ENCODE data around the gene SMIM14. TPM values are rescaled to one million over a fixed set of nuclear protein-coding genes. Genes with fewer than 3 reads are reported as not detected.
"Not testable (repeated sequence)": the region's sequence is repeated elsewhere in the genome, so short reads cannot be mapped to it uniquely, and the experiment has no call there.

SMIM14 gene
- total RNA-seq, 2 donors from 2014 or later: 1.3 to 4.7 TPM

- ATAC-seq (no peak), DNase-seq (ENCODE audit: low spot score in 2 of 2) (no peak)
- H3K36me3 Mint-ChIP-seq: no peaks in the 10 kb centered on the region
- H3K9me3 Mint-ChIP-seq: no peaks in the 10 kb centered on the region
- H3K27ac Mint-ChIP-seq: no peak overlapping the region
These were observed 17.9 kb downstream of the SMIM14 start for GRCh38 chr4:39620551-39621313.

- no peaks in the 10 kb centered on the region for H3K9me3 Mint-ChIP-seq
- H3K36me3 Mint-ChIP-seq: no peaks in the 10 kb centered on the region
- DNase-seq (ENCODE audit: low spot score in 2 of 2): no peak
- H3K27ac Mint-ChIP-seq: no peak overlapping the region
- no peak for ATAC-seq
These were observed 21.1 kb downstream of the SMIM14 start for GRCh38 chr4:39617534-39617933.

GRCh38 chr4:39616651-39617050 lies 22.0 kb downstream of the SMIM14 start:
- ATAC-seq (no peak), DNase-seq (ENCODE audit: low spot score in 2 of 2) (no peak)
- no peaks in the 10 kb centered on the region for H3K36me3 Mint-ChIP-seq
- no peak overlapping the region for H3K27ac Mint-ChIP-seq
- H3K9me3 Mint-ChIP-seq: no peaks in the 10 kb centered on the region

GRCh38 chr4:39616112-39616511 lies 22.6 kb downstream of the SMIM14 start:
- ATAC-seq; H3K36me3 Mint-ChIP-seq; H3K27ac Mint-ChIP-seq; H3K9me3 Mint-ChIP-seq; DNase-seq (ENCODE audit: low spot score in 2 of 2): not testable (repeated sequence)

- no peak for DNase-seq (ENCODE audit: low spot score in 2 of 2)
- H3K27ac Mint-ChIP-seq: no peak overlapping the region
- no peaks in the 10 kb centered on the region for H3K36me3 Mint-ChIP-seq
- ATAC-seq: peak in 1 of 2 donors; percentile 55
- H3K9me3 Mint-ChIP-seq: no peaks in the 10 kb centered on the region
These were observed 24.0 kb downstream of the SMIM14 start for GRCh38 chr4:39614487-39615162.

- H3K9me3 Mint-ChIP-seq: no peaks in the 10 kb centered on the region
- no peak for ATAC-seq
- DNase-seq (ENCODE audit: low spot score in 2 of 2): no peak
- H3K27ac Mint-ChIP-seq: peak overlapping the region in 1 of 2 donors; percentile 9
- H3K36me3 Mint-ChIP-seq: no peaks in the 10 kb centered on the region
These were observed 25.5 kb downstream of the SMIM14 start for GRCh38 chr4:39613093-39613656.

GRCh38 chr4:39609454-39609931 lies 29.2 kb downstream of the SMIM14 start:
- H3K27ac Mint-ChIP-seq: no peak overlapping the region
- peaks cover 4 to 6% of the 10 kb centered on the region in 2 donors for H3K9me3 Mint-ChIP-seq
- ATAC-seq (peak; percentile 86 to 98), DNase-seq (ENCODE audit: low spot score in 2 of 2) (no peak)
- H3K36me3 Mint-ChIP-seq: peaks cover 0 to 7% of the 10 kb centered on the region in 2 donors

GRCh38 chr4:39608451-39608850 lies 30.2 kb downstream of the SMIM14 start:
- Mint-ChIP-seq H3K27ac (no peak overlapping the region), H3K9me3 (peaks cover 4 to 6% of the 10 kb centered on the region in 2 donors)

GRCh38 chr4:39606747-39607146 lies 31.9 kb downstream of the SMIM14 start:
- no peak for ATAC-seq
- H3K27ac Mint-ChIP-seq: no peak overlapping the region
- peaks cover 0 to 7% of the 10 kb centered on the region in 2 donors for H3K36me3 Mint-ChIP-seq
- peaks cover 4 to 6% of the 10 kb centered on the region in 2 donors for H3K9me3 Mint-ChIP-seq
- DNase-seq (ENCODE audit: low spot score in 2 of 2): no peak

More at GRCh38 chr4:39608451-39608850, 30.2 kb downstream of the SMIM14 start:
- peaks cover 0 to 7% of the 10 kb centered on the region in 2 donors for H3K36me3 Mint-ChIP-seq
- DNase-seq (ENCODE audit: low spot score in 2 of 2) (no peak), ATAC-seq (no peak)

GRCh38 chr4:39597695-39598381 lies 40.8 kb downstream of the SMIM14 start:
- Mint-ChIP-seq H3K9me3 (no peaks in the 10 kb centered on the region), H3K27ac (peak overlapping the region in 1 of 2 donors; percentile 40), H3K36me3 (no peaks in the 10 kb centered on the region)
- no peak for DNase-seq (ENCODE audit: low spot score in 2 of 2)
- no peak for ATAC-seq

GRCh38 chr4:39596971-39597370 lies 41.7 kb downstream of the SMIM14 start:
- H3K9me3 Mint-ChIP-seq: no peaks in the 10 kb centered on the region
- no peak for DNase-seq (ENCODE audit: low spot score in 2 of 2)
- no peaks in the 10 kb centered on the region for H3K36me3 Mint-ChIP-seq
- ATAC-seq: no peak
- no peak overlapping the region for H3K27ac Mint-ChIP-seq

- H3K36me3 Mint-ChIP-seq: no peaks in the 10 kb centered on the region
- H3K27ac Mint-ChIP-seq: no peak overlapping the region
- H3K9me3 Mint-ChIP-seq: no peaks in the 10 kb centered on the region
- ATAC-seq (no peak), DNase-seq (ENCODE audit: low spot score in 2 of 2) (no peak)
These were observed 47.4 kb downstream of the SMIM14 start for GRCh38 chr4:39591290-39591689.

GRCh38 chr4:39587881-39588280 lies 50.8 kb downstream of the SMIM14 start:
- no peaks in the 10 kb centered on the region for H3K36me3 Mint-ChIP-seq
- ATAC-seq: no peak
- no peak overlapping the region for H3K27ac Mint-ChIP-seq
- DNase-seq (ENCODE audit: low spot score in 2 of 2): no peak
- no peaks in the 10 kb centered on the region for H3K9me3 Mint-ChIP-seq

GRCh38 chr4:39574946-39575345 lies 63.7 kb downstream of the SMIM14 start:
- H3K27ac Mint-ChIP-seq: no peak overlapping the region
- no peak for DNase-seq (ENCODE audit: low spot score in 2 of 2)
- no peaks in the 10 kb centered on the region for H3K36me3 Mint-ChIP-seq
- peak in 1 of 2 donors; percentile 52 for ATAC-seq
- no peaks in the 10 kb centered on the region for H3K9me3 Mint-ChIP-seq

- no peak overlapping the region for H3K27ac Mint-ChIP-seq
- no peak for DNase-seq (ENCODE audit: low spot score in 2 of 2)
- H3K36me3 Mint-ChIP-seq: peaks cover 0 to under 1% of the 10 kb centered on the region in 2 donors
- no peaks in the 10 kb centered on the region for H3K9me3 Mint-ChIP-seq
- no peak for ATAC-seq
These were observed 67.2 kb downstream of the SMIM14 start for GRCh38 chr4:39571504-39571903.

- DNase-seq (ENCODE audit: low spot score in 2 of 2) (no peak), ATAC-seq (no peak)
- H3K9me3 Mint-ChIP-seq: peaks cover 2 to 4% of the 10 kb centered on the region in 2 donors
- peak overlapping the region in 1 of 2 donors; percentile 66 for H3K27ac Mint-ChIP-seq
- peaks cover 4 to 5% of the 10 kb centered on the region in 2 donors for H3K36me3 Mint-ChIP-seq
These were observed 67.6 kb downstream of the SMIM14 start for GRCh38 chr4:39571054-39571453.

- ATAC-seq (no peak), DNase-seq (ENCODE audit: low spot score in 2 of 2) (no peak)
- H3K27ac Mint-ChIP-seq: no peak overlapping the region
- peaks cover 4 to 12% of the 10 kb centered on the region in 2 donors for H3K9me3 Mint-ChIP-seq
- peaks cover 13 to 16% of the 10 kb centered on the region in 2 donors for H3K36me3 Mint-ChIP-seq
These were observed 69.5 kb downstream of the SMIM14 start for GRCh38 chr4:39569209-39569608.
